ENCODE results near the gene MFAP5. TPM values are rescaled to one million over a fixed set of nuclear protein-coding genes. Genes with fewer than 3 reads are reported as not detected.
A peak's percentile ranks its signal among the peaks of the same experiment; 100 is the strongest.

Gene MFAP5
- total RNA-seq, 4 donors from 2014 or later = 16.9 to 32.8 (median 22.0) TPM

DNA sequence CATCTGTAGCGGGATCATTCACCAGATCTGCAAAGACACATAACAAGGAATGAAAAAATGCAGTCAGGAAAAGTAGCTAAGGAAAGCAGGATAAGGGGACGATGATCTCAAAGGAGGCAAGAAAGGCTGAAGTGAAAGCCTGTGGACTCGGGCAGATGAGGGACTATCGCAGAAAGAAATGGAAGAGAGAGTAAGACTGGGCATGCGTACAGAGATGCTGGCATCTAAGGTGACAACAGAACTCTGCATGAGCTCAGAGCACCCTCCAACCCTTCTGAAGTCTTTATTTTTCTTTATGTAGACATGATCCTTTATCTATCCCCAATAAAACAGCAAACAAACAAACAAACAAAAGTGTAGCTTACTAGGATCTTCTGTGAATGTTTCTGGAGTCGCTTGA is 7.2 kb downstream of the MFAP5 start:
- intact Hi-C loops (cut with DNase I; ENCODE audit: low total_unique reads) = no loop called here
- H3K9me3 ChIP-seq = no peaks in the 10 kb centered on the region
- no peaks in the 10 kb centered on the region for H3K36me3 ChIP-seq
- no peak overlapping the region for H3K4me3 ChIP-seq
- H3K4me1 ChIP-seq = no peaks in the 10 kb centered on the region
- DNase-seq = no peak
- no peak for TF ChIP-seq POLR2AphosphoS5 (IDR thresholded peaks at IDR 0.05)
- no peak for TF ChIP-seq EP300 (IDR thresholded peaks at IDR 0.05; ENCODE audit: low read depth)
- TF ChIP-seq, protein P1, sequence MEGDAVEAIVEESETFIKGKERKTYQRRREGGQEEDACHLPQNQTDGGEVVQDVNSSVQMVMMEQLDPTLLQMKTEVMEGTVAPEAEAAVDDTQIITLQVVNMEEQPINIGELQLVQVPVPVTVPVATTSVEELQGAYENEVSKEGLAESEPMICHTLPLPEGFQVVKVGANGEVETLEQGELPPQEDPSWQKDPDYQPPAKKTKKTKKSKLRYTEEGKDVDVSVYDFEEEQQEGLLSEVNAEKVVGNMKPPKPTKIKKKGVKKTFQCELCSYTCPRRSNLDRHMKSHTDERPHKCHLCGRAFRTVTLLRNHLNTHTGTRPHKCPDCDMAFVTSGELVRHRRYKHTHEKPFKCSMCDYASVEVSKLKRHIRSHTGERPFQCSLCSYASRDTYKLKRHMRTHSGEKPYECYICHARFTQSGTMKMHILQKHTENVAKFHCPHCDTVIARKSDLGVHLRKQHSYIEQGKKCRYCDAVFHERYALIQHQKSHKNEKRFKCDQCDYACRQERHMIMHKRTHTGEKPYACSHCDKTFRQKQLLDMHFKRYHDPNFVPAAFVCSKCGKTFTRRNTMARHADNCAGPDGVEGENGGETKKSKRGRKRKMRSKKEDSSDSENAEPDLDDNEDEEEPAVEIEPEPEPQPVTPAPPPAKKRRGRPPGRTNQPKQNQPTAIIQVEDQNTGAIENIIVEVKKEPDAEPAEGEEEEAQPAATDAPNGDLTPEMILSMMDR (IDR thresholded peaks at IDR 0.05) = no peak
- no peak for TF ChIP-seq POLR2A (IDR thresholded peaks at IDR 0.05)
- 85 to 89% methylated on average over 6 of the region's 6 CpGs for WGBS, 2 donors (ENCODE audit: low coverage in 1 of 2)
- H3K27ac ChIP-seq = no peak overlapping the region
- H3K27me3 ChIP-seq = no peaks in the 10 kb centered on the region
- in situ Hi-C loops (cut with MboI; ENCODE audit: low pct_ligation_motif_present in 1 of 4, low pct_unique_long_range_greater_than_20kb in 1 of 4, low sequenced_read_pairs in 3 of 4) = no loop called here

GRCh38 chr12:8648576-8649205 is 13.9 kb downstream of the MFAP5 start:
- Histone ChIP-seq H3K36me3 (no peaks in the 10 kb centered on the region), H3K27me3 (no peaks in the 10 kb centered on the region), H3K4me3 (no peak overlapping the region), H3K27ac (no peak overlapping the region), H3K4me1 (no peaks in the 10 kb centered on the region), H3K9me3 (no peaks in the 10 kb centered on the region)
- in situ Hi-C loops (cut with MboI; ENCODE audit: low pct_ligation_motif_present in 1 of 4, low pct_unique_long_range_greater_than_20kb in 1 of 4, low sequenced_read_pairs in 3 of 4) (no loop called here), intact Hi-C loops (cut with DNase I; ENCODE audit: low total_unique reads) (no loop called here)
- no peak for DNase-seq
- no peak for TF ChIP-seq EP300 (IDR thresholded peaks at IDR 0.05; ENCODE audit: low read depth)
- no peak for TF ChIP-seq POLR2A (IDR thresholded peaks at IDR 0.05)
- TF ChIP-seq POLR2AphosphoS5 (IDR thresholded peaks at IDR 0.05) = no peak
- TF ChIP-seq, protein P1 (IDR thresholded peaks at IDR 0.05) = no peak
- 73 to 74% methylated on average over 4 to 8 of the region's 8 CpGs for WGBS, 2 donors (ENCODE audit: low coverage in 1 of 2)

DNA sequence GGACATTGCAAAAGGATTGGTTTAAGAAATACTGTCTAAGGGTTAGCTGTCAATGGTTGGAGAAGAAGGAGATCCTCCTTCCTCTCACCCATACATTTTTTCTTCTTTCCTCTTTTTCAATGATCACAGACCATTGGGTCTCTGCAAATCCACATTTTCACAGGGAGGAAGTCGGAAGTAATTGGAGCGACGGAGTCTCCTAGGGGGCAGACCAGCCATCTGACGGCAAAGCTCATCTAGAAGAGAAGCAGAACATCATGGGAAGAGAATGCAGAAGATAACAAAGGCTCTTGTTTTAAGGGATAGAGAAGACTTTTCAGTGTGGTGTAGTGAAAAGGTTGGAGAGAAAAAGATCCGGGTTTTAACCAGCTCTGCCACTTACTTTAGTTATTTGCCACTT is 14.7 kb downstream of the MFAP5 start:
- H3K4me3 ChIP-seq = no peak overlapping the region
- DNase-seq = no peak
- H3K27ac ChIP-seq = no peak overlapping the region
- intact Hi-C loops (cut with DNase I; ENCODE audit: low total_unique reads) (no loop called here), in situ Hi-C loops (cut with MboI; ENCODE audit: low pct_ligation_motif_present in 1 of 4, low pct_unique_long_range_greater_than_20kb in 1 of 4, low sequenced_read_pairs in 3 of 4) (no loop called here)
- H3K36me3 ChIP-seq = no peaks in the 10 kb centered on the region
- TF ChIP-seq POLR2AphosphoS5 (IDR thresholded peaks at IDR 0.05) (no peak), EP300 (IDR thresholded peaks at IDR 0.05; ENCODE audit: low read depth) (no peak), POLR2A (IDR thresholded peaks at IDR 0.05) (no peak)
- TF ChIP-seq, protein P1 (IDR thresholded peaks at IDR 0.05) = no peak
- 78 to 79% methylated on average over 5 of the region's 5 CpGs for WGBS, 2 donors (ENCODE audit: low coverage in 1 of 2)
- no peaks in the 10 kb centered on the region for H3K4me1 ChIP-seq
- H3K9me3 ChIP-seq = no peaks in the 10 kb centered on the region
- H3K27me3 ChIP-seq = no peaks in the 10 kb centered on the region

- intact Hi-C loops (cut with DNase I; ENCODE audit: low total_unique reads) = no loop called here
- H3K4me1 ChIP-seq = no peaks in the 10 kb centered on the region
These were observed 18.0 kb downstream of the MFAP5 start for GRCh38 chr12:8644345-8645248.

More at GRCh38 chr12:8644345-8645248, 18.0 kb downstream of the MFAP5 start:
- in situ Hi-C loops (cut with MboI; ENCODE audit: low pct_ligation_motif_present in 1 of 4, low pct_unique_long_range_greater_than_20kb in 1 of 4, low sequenced_read_pairs in 3 of 4) = no loop called here
- no peaks in the 10 kb centered on the region for H3K9me3 ChIP-seq
- 35 to 39% methylated on average over 3 to 5 of the region's 5 CpGs for WGBS, 2 donors (ENCODE audit: low coverage in 1 of 2)
- no peaks in the 10 kb centered on the region for H3K36me3 ChIP-seq
- no peak for TF ChIP-seq POLR2AphosphoS5 (IDR thresholded peaks at IDR 0.05)
- peak; percentile 12 for TF ChIP-seq POLR2A (IDR thresholded peaks at IDR 0.05)
- TF ChIP-seq EP300 (IDR thresholded peaks at IDR 0.05; ENCODE audit: low read depth) = no peak
- TF ChIP-seq, protein P1 (IDR thresholded peaks at IDR 0.05) = no peak
- no peak overlapping the region for H3K4me3 ChIP-seq
- no peaks in the 10 kb centered on the region for H3K27me3 ChIP-seq
- no peak overlapping the region for H3K27ac ChIP-seq
- no peak for DNase-seq

All from transverse colon (tissue), 4 donors.